Right ventricle myocardium superior (tissue), 1 donor: ENCODE results near the gene KCTD13. TPM values are rescaled to one million over a fixed set of nuclear protein-coding genes. Genes with fewer than 3 reads are reported as not detected.
"Not testable (repeated sequence)": the region's sequence is repeated elsewhere in the genome, so short reads cannot be mapped to it uniquely, and the experiment has no call there.

Experiments
- ATAC-seq: fragments of 200-7000 bp; cut with Tn5 transposase; one replicate; pipeline ENCODE4 v1.9.1; 2020; ENCODE audit warnings: mild to moderate bottlenecking; ENCODE audit not compliant: poor library complexity
- DNase-seq: peaks from one replicate; pipeline ENCODE4 v3.0.0-alpha.2; 2020
- intact Hi-C: fragments of 100-400 bp; cut with DNase I; formaldehyde crosslinking; loops from one replicate; pipeline ENCODE4 v1.11.2; 2022
- total RNA-seq: library from RNA; stranded (reverse); fragmentation: NEBNext Ultra II Directional; extraction: Animal tissue kit (Norgen Biotek cat#: 25700); gene quantifications from one replicate; pipeline ENCODE4 v1.2.1, GENCODE V29; 2021
- donor health status: DM: no; HTN: yes; CAD: no; lungs with severe emphysema.

The KCTD13 gene
- total RNA-seq, 1 donor from 2014 or later, result 6.6 TPM

DNA sequence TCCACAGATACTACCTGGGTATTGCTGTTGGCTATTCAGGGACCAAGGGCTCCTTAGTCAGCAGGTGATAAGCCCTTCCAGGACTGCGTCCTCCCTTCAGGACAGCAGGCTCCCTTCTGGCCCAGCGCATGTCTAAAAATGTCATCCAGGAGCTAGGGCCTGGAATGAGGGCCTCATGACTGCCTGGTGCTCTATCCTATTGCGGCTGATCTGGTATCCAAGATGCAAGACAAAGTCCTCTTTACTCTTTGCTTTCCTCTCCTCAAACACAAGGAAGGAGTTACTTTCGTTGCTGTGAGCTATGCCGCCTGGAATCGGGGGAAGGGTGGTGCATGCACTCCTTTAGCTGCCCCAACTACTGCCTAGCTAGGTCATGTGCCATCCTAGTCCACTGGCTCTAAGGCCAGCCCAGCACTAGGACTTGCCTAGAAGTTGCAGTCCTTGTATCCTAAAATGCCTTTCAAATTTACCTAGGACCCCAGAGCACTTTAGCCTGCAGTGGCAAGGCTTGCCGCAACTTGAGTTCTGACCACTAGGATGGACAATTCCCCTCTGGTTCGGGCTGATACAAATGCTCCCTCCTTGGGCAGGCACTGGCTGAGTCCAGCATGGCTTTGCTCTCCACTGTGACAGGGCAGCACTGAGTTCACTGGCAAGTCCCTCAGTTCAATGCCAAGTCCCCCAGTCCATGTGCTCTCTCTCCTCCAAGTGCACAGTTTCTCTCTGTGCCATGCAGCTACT is 25.8 kb upstream of the KCTD13 start:
- intact Hi-C loops, result no loop called here
- no peak for ATAC-seq
- no peak for DNase-seq

DNA sequence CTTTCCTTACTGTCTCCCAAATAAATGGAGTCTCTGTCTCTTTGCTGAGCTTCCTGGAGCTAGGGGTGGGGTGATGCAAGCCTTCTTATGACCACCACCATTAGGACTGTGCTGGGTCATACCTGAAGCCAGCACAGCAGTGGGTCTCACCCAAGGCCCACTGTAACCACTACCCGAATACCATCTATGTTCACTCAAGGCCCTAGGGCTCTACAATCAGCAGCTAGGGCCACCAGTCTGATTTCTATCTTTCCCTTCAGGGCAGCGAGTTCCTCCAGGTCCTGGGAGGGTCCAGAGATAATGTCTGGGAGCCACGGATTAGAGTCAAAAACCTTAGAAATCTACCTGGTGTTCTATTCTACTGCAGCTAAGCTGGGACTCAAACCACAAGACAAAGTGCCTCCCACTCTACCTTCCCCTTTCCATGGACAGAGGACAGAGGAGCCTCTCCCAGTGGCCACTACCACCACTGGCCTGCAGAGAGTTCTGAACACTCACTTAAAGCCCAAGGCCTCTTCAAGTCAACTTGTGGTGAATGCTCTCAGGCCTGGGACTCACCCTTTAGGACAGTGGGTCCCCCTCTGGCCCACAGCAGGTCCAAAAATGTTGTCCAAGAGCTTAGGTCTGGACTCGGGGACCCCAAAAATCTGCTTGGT is 24.9 kb upstream of the KCTD13 start:
- intact Hi-C loops, result no loop called here
- DNase-seq (no peak), ATAC-seq (no peak)

DNA sequence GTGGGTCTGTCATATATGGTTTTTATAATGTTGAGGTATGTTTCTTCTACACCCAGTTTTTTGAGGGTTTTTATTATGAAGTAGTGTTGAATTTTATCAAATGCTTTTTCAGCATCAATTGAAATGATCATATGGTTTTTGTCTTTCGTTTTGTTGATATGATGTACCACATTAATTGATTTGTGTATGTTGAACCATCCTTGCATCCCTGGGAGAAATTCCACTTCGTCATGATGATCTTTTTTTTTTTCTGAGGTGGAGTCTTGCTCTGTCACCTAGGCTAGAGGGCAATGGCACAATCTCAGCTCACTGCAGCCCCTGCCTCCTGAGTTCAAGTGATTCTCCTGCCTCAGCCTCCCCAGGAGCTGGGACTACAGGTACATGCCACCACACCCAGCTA is 21.9 kb upstream of the KCTD13 start:
- ATAC-seq (no peak), DNase-seq (no peak)
- intact Hi-C loops, result no loop called here

DNA sequence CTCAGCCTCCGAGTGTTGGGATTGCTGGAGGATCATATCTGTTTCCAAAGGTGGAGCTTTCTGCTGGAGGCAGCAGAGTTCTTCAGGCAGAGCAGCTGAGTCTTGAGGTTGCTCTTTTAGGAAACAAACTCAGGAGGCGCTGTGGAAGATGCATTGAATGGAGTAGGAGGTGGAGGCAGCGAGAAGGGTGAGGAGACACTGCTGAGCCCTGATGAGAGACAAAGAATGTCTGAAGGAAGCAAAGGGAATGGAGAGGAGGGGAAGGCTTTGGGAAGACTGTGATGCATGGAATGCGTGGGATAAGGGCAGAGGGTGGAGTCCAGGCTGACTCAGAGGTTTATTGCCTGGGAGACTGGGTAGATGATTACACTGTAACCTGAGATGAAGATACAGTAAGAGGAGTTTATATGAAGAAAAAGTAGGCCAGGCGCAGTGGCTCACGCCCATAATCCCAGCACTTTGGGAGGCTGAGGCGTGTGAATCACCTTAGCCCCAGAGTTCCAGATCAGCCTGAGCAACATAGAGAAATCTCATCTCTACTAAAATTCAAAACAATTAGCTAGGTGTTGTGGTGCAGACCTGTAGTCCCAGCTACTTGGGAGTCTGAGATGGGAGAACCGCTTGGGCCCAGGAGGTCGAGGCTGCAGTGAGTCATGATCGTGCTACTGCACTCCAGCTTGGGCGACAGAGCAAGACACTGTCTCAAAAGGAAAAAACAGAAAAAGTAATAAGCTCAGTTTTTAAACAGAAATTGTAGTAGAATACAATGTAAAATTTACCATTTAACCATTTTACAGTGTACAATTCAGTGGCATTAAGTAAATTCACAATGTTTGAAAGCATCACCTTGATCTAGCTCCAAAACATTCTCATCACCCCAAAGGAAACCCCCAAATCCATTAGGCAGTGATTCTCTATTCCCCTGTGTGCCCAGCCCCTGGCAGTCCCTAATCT is 18.1 kb upstream of the KCTD13 start:
- intact Hi-C loops, result no loop called here
- DNase-seq, result no peak

DNA sequence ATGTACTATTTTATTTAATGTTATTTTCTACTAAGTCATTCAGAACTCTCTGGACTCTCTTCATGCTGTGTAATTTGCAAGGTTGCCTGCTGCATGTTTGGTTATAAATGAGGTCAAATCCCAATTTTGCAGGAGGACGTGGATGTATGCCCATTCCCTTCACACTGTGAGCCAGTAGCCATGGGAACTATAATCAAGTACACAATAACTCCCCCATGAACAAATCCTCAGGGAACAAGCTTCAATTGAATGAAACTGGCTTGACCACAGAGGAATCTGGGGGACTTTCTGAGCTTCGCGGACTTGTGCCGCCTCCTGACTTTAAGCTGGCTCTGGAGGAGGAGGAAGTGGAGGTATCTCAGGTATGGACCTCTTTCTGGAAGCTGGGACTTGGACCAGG is 14.6 kb upstream of the KCTD13 start:
- ATAC-seq (no peak), DNase-seq (no peak)
- intact Hi-C loops, result no loop called here

More for the DNA sequence above, 18.1 kb upstream of the KCTD13 start:
- peak; percentile 51 for ATAC-seq

DNA sequence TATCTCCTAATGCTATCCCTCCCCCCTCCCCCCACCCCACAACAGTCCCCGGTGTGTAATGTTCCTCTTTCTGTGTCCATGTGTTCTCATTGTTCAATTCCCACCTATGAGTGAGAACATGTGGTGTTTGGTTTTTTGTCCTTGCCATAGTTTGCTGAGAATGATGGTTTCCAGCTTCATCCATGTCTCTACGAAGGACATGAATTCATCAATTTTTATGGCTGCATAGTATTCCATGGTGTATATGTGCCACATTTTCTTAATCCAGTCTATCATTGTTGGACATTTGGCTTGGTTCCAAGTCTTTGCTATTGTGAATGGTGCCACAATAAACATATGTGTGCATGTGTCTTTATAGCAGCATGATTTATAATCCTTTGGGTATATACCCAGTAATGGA is 5.7 kb upstream of the KCTD13 start:
- not testable (repeated sequence) for DNase-seq, ATAC-seq
- intact Hi-C loops, result loop anchor here (10.0 kb wide), 1 partner anchor 57 kb away; no protein-coding TSS in a partner anchor

DNA sequence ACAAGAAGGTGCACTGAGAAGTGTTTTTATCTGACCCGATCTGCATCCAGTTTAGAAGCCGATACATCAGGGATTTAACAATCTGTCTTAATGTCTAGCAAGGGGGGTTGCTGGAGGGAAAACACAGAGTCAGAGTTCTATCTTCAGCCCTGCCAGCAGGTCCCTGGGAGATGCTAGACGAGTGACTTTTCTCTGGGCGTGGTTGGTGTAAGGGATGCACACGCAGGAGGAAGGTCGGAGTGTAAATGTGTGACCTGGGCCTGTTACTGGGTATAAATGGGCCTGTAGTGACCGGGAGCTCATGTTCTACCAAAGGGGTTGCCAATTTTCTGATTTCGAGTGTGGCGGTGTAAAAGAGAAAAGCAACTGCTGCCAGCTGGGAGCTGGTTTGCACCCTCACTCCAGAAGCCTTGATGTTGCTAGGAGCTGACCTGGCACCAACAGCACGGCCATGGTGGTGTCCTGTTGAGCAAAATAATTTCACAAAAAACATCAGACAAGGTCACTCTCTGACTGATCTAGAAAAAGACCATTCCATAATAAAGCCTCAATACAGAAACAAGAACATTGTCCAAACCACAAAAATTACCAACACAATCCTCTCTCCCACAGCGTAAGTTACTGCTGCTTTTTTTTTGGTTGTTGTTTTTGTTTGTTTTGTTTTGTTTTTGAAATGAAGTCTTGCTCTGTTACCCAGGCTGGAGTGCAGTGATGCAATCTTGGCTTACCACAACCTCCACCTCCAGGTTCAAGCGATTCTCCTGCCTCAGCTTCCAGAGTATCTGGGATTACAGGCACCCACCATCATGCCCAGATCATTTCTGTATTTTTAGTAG is 1.3 kb upstream of the KCTD13 start:
- DNase-seq, result no peak
- ATAC-seq, result no peak
- intact Hi-C loops, result loop anchor here (2.0 to 5.0 kb wide), 2 partner anchors 34 to 80 kb away; no protein-coding TSS in a partner anchor

DNA sequence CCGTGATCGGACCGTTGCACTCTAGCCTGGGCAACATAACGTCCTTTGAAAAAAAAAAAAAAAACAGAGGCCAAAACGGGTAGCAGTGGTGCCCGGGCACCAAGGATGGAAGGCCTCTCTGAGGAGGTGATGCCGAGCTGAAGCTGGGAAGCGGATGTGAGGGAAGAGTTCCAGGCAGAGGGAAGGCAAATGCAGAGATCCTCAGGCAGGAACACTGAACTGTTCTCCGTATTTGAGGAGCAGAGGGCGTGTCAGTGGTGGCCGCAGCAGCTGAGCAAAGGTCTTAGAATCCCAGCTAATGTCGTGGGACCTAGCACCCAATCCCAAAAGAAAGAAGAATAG is 656 bp upstream of the KCTD13 start:
- no peak for DNase-seq
- ATAC-seq, result peak; percentile 54
- intact Hi-C loops, result loop anchor here (2.0 to 5.0 kb wide), 2 partner anchors 34 to 81 kb away; no protein-coding TSS in a partner anchor

DNA sequence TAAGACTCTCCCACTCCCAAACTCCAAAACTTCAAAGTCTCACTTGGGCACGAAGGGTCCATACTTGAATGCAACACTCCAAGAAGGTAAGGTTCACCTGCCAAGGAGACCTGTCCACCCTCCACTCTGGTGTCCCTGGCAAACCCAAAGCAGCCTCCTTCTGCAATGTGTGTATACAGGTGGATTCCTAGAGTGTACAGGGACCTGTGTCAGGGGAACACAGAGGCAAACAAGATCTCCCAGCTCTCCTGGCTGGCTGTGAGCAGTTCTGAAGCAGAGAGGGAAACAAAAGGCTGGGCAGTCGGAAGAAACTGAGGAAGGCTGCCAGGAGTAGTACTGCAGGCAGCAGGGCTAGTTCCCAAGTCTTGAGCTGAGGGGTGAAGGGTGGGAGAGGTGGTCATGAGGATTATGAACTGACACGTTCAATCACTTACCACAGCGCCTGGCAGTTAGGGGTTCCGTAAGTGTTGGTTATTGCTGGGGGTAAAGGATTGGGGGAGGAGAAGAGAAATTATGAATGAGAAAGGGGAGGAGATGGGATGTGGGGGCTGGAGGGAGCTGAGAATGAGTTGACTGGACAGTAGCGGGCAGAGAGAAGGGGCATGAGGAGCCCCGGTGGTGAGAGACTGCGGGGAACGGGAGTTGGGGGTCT is 795 bp downstream of the KCTD13 start:
- DNase-seq (no peak), ATAC-seq (no peak)
- intact Hi-C loops, result loop anchor here (5.0 kb wide), 1 partner anchor 82 kb away; no protein-coding TSS in a partner anchor

DNA sequence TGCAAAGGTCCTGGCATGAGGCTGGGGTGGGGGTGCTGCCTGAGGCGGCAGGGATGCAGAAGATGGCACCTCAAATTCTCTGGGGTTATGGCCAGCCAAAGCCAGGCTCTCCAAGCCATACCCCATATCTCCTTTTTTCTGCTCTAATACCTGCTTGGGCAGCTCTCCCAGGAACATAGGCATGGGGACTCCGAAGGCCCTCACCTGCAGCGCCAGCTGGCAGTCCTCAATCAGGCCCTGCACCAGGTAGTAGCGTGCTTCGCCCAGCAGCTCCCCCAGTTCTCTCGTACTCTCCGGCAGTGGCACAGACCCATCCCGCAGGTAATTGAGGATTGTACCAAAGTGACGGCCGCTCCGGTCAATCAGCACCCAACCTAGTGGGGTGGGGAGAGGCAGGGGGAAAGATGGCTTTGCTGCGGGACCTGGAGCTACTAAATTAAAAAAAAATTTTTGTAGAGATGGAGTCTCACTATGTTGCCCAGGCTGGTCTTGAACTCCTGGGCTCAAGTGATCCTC is 3.0 kb downstream of the KCTD13 start:
- no peak for DNase-seq
- no peak for ATAC-seq
- intact Hi-C loops, result no loop called here

DNA sequence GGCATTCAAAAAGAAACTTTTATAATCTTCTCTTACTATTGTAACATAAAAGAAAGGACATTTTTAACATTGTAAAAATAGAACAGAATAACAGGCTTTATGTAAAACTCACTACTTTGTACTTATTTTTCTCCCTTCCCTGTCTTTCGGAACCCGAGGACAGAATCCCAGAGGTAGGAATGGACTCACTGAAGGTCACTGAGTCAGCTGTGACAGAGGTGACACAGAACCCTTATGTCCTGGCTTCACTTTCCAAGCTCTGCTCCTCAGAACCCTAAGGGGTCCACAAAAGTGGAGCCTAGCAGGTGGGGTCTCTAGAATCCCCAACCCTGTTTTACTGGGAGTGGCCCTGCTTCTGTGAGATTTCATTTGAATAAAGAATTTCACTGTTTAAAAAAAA is 3.7 kb downstream of the KCTD13 start:
- intact Hi-C loops, result no loop called here
- ATAC-seq, result no peak
- DNase-seq, result no peak

DNA sequence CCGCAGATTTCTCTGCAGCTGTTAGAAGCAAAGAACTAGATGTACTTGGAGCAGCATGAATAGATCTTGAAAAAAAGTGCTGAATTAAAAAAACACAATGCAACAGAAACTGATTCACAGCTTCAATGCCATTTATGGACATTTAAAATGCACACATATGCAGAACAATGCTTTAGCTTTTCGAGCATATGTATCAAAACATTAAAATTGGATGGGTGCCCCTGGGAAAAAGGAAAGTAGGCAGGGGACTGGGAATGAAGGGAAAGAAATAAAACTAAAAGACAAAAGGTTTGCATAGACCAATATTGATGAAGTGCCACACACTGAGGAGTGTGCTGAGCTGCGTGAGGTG is 5.0 kb downstream of the KCTD13 start:
- ATAC-seq (no peak), DNase-seq (no peak)
- intact Hi-C loops, result no loop called here

DNA sequence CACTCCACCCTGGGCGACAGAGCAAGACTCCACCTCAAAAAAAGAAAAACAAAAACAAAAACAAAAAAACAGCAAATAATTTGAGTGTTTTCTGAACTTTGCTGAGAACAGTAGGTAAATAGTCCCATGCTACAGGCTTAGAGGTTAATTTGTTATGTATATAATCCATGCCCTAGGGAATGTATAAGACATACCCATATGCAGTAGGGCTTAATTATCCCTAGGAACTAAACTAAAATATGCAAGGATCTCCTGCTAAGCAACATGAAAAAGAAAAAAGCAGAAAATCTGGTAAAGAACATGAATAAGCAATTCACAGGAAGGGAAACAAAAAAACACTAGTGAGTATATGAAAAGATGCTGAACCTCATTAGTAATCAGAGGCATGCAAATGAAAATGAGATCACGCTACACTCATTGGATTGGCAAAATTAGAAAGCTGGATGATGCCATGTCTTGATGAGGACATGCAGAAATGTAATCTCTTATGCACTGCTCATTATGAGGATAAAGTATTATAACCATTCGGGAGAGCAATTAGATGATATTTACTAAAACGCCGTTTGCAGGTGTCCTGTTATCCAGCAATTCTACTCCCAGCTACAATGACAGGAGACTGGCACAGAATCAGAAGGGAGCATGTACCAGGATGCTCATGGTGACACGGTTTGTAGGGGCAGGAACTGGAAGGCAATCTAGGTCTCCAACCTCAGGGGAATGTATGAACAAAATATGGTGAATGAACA is 5.6 kb downstream of the KCTD13 start:
- DNase-seq (no peak), ATAC-seq (no peak)
- intact Hi-C loops, result no loop called here

DNA sequence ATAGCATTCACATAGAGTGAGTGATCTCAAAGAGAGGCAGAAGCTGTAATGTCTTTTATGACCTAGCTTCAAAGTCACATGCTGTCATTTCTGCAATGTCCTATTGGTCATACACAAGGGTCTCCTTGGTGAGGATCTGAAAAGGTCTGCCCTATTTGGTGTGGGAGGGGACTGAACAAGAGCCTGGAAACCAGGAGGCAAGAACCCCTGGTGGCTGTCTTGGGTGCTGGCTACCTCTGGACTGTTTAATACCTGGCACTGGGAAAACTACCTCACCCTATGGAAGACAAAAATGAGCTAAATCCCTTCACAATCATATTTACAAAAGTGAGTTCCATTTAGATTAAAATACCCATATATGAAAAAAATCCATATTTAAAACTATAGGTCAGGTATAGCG is 9.0 kb downstream of the KCTD13 start:
- ATAC-seq, result no peak
- DNase-seq, result no peak
- intact Hi-C loops, result no loop called here

DNA sequence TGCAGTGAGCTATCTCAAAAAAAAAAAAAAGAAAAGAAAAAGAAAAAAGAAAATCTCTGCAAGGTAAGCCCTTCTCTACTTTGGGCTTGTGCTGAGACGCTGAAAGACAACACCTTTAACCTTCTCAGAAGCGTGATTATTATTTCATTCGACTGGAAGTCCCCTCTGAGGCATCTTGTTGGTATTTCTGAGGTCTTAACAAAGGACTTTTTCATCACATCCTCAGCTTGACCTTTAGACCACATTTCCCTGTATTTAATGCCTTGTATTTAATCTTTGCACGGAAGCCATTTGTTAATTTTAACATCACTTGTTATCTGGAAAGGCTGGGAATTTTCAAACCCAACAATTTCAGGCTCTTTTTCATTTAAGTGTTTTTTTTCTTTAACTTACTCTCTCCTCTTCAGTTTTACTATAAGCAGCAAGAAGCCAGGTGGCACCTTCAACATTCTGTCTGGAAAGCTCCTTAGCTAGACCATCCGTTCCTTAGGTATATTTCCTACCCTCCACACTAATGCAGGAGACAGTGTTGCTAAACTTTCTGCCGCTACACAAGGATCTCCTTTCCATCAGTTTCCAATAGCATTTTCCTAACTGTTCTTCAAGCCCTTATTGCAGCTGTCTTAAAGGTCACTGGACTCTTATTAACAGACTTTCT is 10.3 kb downstream of the KCTD13 start:
- DNase-seq (no peak), ATAC-seq (no peak)
- intact Hi-C loops, result no loop called here

DNA sequence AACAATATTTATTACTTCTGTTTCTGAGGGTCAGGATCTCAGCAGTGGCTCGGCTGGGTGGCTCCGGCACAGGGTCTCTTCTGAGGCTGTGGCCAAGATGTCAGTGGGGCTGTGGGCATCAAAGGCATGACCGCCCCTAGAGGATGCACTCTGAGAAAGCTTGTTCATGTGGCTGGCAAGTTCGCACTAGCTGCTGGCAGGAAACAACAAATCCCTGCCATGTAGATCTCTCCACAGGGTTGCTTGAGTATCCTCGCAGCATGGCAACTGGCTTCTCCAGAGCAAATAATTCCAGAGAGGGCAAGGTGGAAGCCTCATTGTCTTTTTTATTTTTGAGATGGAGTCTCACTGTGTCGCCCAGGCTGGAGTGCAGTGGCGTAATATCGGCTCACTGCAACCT is 12.5 kb downstream of the KCTD13 start:
- intact Hi-C loops, result no loop called here
- DNase-seq, result no peak
- ATAC-seq, result no peak

DNA sequence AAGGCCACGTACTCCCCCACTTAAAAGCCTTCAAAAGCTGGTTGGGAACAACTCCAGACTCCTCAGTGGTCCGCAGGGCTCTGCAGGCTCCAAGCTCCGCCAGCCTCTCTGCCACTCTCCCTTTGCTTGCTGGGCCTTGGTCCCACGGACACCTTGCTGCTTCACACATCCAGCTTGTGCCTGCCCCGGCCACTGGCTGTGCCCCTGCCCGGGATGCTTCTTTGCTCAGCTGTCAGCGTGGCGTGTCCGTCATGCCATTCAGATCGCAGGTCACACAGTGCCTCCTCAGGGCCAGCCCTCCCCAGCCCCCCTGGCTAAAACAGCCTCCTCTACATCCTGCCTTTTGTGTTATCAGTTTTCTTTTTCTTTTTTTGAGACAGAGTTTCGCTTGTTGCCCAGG is 13.9 kb downstream of the KCTD13 start:
- ATAC-seq (no peak), DNase-seq (no peak)
- intact Hi-C loops, result no loop called here
